ENCODE results near the gene NUP210.

The NUP210 gene

DNA sequence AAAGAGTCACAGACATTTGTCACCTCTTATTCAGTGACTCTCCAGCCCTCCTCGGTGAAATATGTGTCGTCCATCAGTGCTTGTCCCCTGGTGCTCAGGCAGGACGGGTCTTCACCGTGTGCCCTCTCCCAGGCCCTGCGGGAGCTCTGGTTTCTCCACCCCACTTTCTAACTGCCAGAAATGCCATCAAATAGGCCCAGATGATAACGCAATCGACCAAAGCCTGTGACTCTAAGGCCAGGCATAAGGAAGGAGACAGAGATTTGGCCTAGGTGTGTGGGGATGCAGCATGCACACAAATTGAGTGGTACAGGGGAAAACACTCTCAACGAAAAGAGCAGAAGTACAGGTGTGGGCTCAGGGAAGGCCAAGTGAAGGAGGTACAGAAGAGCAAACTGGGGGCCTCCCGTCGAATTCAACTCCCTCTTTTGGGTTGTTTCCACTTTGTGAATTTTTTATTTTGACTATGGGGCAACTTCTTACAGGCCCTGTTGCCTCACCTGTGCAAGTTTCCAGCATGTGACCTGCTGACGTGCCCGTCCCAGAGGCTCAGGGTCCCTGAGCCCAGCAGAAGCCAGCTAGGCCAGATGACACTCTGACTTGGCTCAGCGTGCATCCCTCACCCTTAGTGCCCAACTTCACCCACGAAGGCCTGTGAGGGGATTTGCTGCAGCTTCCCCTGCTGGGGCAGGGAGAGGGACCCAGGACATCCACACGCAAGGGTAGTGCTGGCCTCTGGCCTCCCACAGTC lies 4.7 kb downstream of the NUP210 start:
- in situ Hi-C loops (cut with HindIII; ENCODE audit: low sequenced_read_pairs) = no loop called here
- H3K4me3 ChIP-seq (ENCODE audit: low read depth, low read length) = no peak overlapping the region
- TF ChIP-seq, protein P1, sequence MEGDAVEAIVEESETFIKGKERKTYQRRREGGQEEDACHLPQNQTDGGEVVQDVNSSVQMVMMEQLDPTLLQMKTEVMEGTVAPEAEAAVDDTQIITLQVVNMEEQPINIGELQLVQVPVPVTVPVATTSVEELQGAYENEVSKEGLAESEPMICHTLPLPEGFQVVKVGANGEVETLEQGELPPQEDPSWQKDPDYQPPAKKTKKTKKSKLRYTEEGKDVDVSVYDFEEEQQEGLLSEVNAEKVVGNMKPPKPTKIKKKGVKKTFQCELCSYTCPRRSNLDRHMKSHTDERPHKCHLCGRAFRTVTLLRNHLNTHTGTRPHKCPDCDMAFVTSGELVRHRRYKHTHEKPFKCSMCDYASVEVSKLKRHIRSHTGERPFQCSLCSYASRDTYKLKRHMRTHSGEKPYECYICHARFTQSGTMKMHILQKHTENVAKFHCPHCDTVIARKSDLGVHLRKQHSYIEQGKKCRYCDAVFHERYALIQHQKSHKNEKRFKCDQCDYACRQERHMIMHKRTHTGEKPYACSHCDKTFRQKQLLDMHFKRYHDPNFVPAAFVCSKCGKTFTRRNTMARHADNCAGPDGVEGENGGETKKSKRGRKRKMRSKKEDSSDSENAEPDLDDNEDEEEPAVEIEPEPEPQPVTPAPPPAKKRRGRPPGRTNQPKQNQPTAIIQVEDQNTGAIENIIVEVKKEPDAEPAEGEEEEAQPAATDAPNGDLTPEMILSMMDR (IDR thresholded peaks at IDR 0.05; ENCODE audit: low read depth, low read length, missing control alignments) = no peak
- no peak for DNase-seq (ENCODE audit: low read depth)

DNA sequence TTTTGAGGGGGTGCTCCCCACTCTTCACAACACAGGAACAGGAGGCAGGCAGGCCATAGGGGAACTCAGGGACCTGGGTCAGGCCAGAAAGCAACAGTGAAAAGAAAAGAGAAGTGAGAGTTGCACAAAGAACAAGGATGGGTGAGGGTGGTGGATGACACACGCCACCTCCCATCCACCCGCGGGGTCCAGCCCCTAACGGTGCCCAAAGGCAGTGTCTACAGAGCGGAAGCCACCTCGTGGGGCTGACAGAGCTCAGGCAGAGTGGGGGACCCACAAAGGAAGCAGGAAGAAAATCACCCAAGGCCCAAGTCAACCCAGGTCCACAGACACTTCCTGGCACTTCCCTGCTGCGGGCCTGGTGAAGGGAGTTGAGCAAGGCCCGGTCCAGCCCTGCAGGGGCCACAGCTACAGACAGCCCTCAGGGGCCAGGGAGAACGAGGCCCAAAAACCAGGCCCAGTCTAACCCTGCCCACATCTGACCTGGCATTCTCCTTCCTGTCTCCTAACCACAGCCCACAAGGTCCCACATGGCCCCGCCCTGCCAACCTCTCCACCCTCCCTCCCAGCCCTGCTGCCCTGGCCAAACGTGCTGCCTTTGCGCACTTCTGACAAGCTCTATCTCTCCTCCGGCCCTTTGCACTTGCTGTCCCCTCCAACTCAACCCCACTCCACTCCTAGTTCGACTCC lies 5.9 kb downstream of the NUP210 start:
- no peak for DNase-seq (ENCODE audit: low read depth)
- H3K4me3 ChIP-seq (ENCODE audit: low read depth, low read length) = no peak overlapping the region
- TF ChIP-seq, protein P1 (IDR thresholded peaks at IDR 0.05; ENCODE audit: low read depth, low read length, missing control alignments) = no peak
- in situ Hi-C loops (cut with HindIII; ENCODE audit: low sequenced_read_pairs) = no loop called here

DNA sequence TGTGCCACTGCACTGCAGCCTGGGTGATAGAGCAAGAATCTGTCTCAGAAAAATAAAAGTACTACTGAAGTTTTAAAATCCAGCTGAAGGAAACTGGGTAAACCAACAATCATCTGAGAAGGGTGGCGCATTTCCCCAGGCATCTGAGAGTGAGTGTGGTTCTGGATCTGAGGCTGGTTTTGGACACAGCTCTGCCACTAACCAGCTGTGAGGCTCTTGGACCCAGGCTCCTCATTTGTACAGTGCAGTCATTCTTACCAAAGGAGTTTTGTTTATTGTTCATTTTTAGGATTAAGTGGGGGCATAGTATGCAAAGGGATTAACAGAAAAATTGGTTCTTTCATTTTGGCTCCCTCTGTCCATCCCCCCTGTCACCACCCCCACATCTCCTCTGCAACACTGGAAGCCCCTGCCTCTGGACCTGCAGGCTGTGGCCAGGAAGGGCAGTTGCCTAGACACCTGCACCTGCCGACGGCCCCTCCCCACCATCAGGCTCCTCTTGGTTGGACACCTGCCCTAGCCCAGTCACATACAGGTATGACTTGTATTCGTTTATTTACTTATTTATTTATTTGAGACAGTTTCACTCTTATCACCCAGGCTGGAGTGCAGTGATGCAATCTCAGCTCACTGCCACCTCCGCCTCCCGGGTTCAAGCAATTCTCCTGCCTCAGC lies 8.8 kb downstream of the NUP210 start:
- H3K4me3 ChIP-seq (ENCODE audit: low read depth, low read length) = no peak overlapping the region
- no peak for DNase-seq (ENCODE audit: low read depth)
- in situ Hi-C loops (cut with HindIII; ENCODE audit: low sequenced_read_pairs) = no loop called here
- TF ChIP-seq, protein P1 (IDR thresholded peaks at IDR 0.05; ENCODE audit: low read depth, low read length, missing control alignments) = no peak

DNA sequence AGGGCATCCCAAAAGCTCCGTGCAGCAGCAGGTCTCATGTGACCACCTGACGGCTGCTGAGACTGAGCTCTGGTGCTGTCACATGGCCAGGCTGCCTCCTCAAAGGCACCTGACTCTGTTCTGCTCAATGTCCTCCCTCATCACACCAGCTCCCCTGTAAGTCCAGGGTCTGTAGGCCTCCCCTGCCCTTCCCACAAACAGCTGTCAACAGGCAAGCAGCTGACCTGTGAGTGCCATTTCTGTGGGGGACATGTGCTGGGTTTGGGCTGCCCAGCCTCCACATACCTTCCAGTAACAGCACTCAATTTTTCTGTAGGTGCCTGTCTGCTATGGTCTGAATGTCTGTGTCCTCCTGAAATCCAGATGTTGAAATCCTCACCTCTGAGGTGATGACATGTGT lies 11.2 kb downstream of the NUP210 start:
- no peak for DNase-seq (ENCODE audit: low read depth)
- TF ChIP-seq, protein P1 (IDR thresholded peaks at IDR 0.05; ENCODE audit: low read depth, low read length, missing control alignments) = no peak
- H3K4me3 ChIP-seq (ENCODE audit: low read depth, low read length) = no peak overlapping the region
- in situ Hi-C loops (cut with HindIII; ENCODE audit: low sequenced_read_pairs) = no loop called here

DNA sequence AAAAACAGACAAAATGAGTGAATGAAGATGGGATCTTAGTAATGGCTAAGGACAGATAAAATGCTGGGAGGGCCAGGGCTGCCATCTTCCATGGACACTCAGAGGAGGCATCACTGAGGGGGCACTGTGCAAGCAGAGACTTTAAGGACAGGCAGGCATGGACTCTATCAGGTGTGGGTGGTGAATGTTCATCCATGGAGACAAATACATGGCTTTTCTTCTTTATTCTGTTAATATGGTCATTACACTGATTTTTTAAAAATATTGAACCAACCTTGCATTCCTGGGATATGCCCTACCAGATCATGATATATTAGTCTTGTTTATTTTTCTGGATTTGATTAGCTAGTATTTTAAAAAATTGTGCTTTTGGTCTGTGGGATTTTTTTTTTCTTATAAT lies 12.2 kb downstream of the NUP210 start:
- in situ Hi-C loops (cut with HindIII; ENCODE audit: low sequenced_read_pairs) = no loop called here
- TF ChIP-seq, protein P1 (IDR thresholded peaks at IDR 0.05; ENCODE audit: low read depth, low read length, missing control alignments) = no peak
- no peak overlapping the region for H3K4me3 ChIP-seq (ENCODE audit: low read depth, low read length)
- DNase-seq (ENCODE audit: low read depth) = no peak

DNA sequence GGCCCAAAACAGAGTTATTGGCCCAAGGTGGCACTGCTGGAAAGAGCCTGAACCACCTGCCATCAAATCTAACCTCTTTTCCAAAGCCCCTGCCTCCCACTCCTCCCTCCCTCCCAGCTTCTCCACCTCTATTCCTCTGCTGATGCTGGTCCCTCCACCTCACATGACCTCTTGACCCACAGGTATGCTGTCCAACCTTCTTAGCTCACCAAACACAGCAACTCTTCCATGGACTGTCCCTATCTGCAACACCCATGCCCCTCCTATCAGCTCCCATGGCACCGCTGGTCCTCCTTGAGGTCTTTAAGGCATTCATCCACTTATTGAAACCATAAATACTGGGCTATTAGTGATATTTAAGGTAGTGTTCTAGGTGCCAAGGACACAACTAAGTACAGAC lies 12.6 kb downstream of the NUP210 start:
- no peak overlapping the region for H3K4me3 ChIP-seq (ENCODE audit: low read depth, low read length)
- TF ChIP-seq, protein P1 (IDR thresholded peaks at IDR 0.05; ENCODE audit: low read depth, low read length, missing control alignments) = no peak
- in situ Hi-C loops (cut with HindIII; ENCODE audit: low sequenced_read_pairs) = no loop called here
- no peak for DNase-seq (ENCODE audit: low read depth)
